ENCODE results near the gene ISYNA1. TPM values are rescaled to one million over a fixed set of nuclear protein-coding genes. Genes with fewer than 3 reads are reported as not detected.

Gene ISYNA1
- total and polyA plus RNA-seq, 2 of the 8 experiments (the other 6 are each of a cell fraction or from before 2014, with no cell fraction given) = 207 to 264 TPM

GRCh38 chr19:18418483-18419194, 19.3 kb downstream of the ISYNA1 start:
- Histone ChIP-seq H3K23ac (ENCODE audit: insufficient read length) (no peak overlapping the region), H2BK120ac (replicated peaks; ENCODE audit: low read depth, low read length) (peak overlapping the region; percentile 69), H3K36me3 (ENCODE audit: control insufficient read depth in 2 of 4, insufficient read depth in 4 of 4, low read length in 3 of 4) (no peaks in the 10 kb centered on the region), H3K9me3 (ENCODE audit: insufficient read depth in 2 of 2, low read depth in 1 of 2, low read length in 1 of 2) (no peaks in the 10 kb centered on the region), H3K79me1 (ENCODE audit: low read depth, low read length) (no peaks in the 10 kb centered on the region), H2AFZ (ENCODE audit: low read length) (no peak overlapping the region), H2BK15ac (ENCODE audit: low read length) (peak overlapping the region; percentile 99), H2BK5ac (ENCODE audit: low read depth, low read length) (peak overlapping the region; percentile 75; the same call in 1 of the 2 replicates), H4K5ac (ENCODE audit: insufficient read length, low read depth, low read length) (no peak overlapping the region), H3K56ac (replicated peaks; ENCODE audit: insufficient read length, low read depth, low read length) (no peak overlapping the region), H2BK20ac (ENCODE audit: low read length) (peak overlapping the region; percentile 66; the same call in 1 of the 2 replicates), H2BK12ac (ENCODE audit: low read depth, low read length) (peak overlapping the region; percentile 99; the same call in 1 of the 2 replicates), H2AK5ac (ENCODE audit: low read depth, low read length) (peak overlapping the region; percentile 89; the same call in 1 of the 2 replicates), H4K91ac (replicated peaks; ENCODE audit: insufficient read length, low read length) (peak overlapping the region; percentile 99), H3K23me2 (ENCODE audit: low read depth, low read length) (peaks cover 19% of the 10 kb centered on the region; the same call in 1 of the 2 replicates), H3K4ac (replicated peaks; ENCODE audit: insufficient read length, low read depth, low read length) (peak overlapping the region; percentile 59), H3K4me3 (ENCODE audit: extremely low read depth in 1 of 4, insufficient read depth in 2 of 4, low read depth in 3 of 4, low read length in 4 of 4) (peak overlapping the region; percentile 15 to 61 (median 38); a peak in 7 of 8 replicates), H3K27me3 (replicated peaks in 1 of 4; ENCODE audit: control insufficient read depth in 3 of 4, extremely low read depth in 1 of 4, insufficient read depth in 3 of 4, low read length in 3 of 4) (peaks cover 5 to 29% (median 23%) of the 10 kb centered on the region in 4 experiments), H3K18ac (ENCODE audit: extremely low read depth, low read length) (peak overlapping the region; percentile 71), H3K9ac (replicated peaks in 1 of 4; ENCODE audit: extremely low read depth in 1 of 4, low read depth in 3 of 4, low read length in 3 of 4) (no peak overlapping the region), H4K8ac (ENCODE audit: extremely low read depth, insufficient read depth, low read length) (peak overlapping the region; percentile 45; the same call in 1 of the 2 replicates), H3K14ac (ENCODE audit: insufficient read length) (no peak overlapping the region), H3K4me1 (replicated peaks in 1 of 4; ENCODE audit: control insufficient read depth in 3 of 4, insufficient read depth in 4 of 4, low read length in 3 of 4) (peaks cover 0 to 33% (median 23%) of the 10 kb centered on the region in 4 experiments; a peak in 6 of 7 replicates), H4K20me1 (replicated peaks in 1 of 2; ENCODE audit: control insufficient read depth in 1 of 2, insufficient read depth in 2 of 2, low read length in 2 of 2) (peaks cover 4 to 7% of the 10 kb centered on the region in 2 experiments), H3K79me2 (ENCODE audit: control insufficient read depth in 1 of 2, insufficient read depth in 2 of 2, low read length in 2 of 2) (peaks cover 0 to 4% of the 10 kb centered on the region in 2 experiments; a peak in 1 of 4 replicates), H3K27ac (ENCODE audit: low read depth, low read length) (no peak overlapping the region), H3K4me2 (ENCODE audit: insufficient read depth in 1 of 2, low read depth in 2 of 2, low read length in 2 of 2) (peak overlapping the region; percentile 72 to 88)
- DNase-seq (ENCODE audit: low read depth in 1 of 2, low spot score in 2 of 2) (no peak), FAIRE-seq (no peak)
- ChIA-PET POLR2A (ENCODE audit: partially characterized antibody) (interaction anchor here (0.8 to 6.8 kb wide), 14 partner anchors 10 to 138 kb away, joined by 3 to 72 read pairs (median 4); partner anchors contain the start of genes JUND and PGPEP1), CTCF (ENCODE audit: partially characterized antibody) (interaction anchor here (1.1 to 11.0 kb wide), 18 partner anchors 9 to 521 kb away, joined by 3 to 177 read pairs (median 4); partner anchors contain the start of gene GDF15)
- TF ChIP-seq CEBPB (IDR thresholded peaks at IDR 0.05; ENCODE audit: low read depth, low read length) = no peak
- peak; percentile 56 for TF ChIP-seq EZH2 (IDR thresholded peaks at IDR 0.05; ENCODE audit: low read depth, low read length, severe bottlenecking)
- TF ChIP-seq ZNF274 (IDR thresholded peaks at IDR 0.05; ENCODE audit: borderline replicate concordance, extremely low read depth, low read length) = no peak
- peak; percentile 68 for TF ChIP-seq KDM4A (IDR thresholded peaks at IDR 0.05; ENCODE audit: low read depth, low read length, severe bottlenecking)
- peak; percentile 29; the same call in 1 of the 2 replicates for TF ChIP-seq BACH1 (IDR thresholded peaks at IDR 0.05; ENCODE audit: low read length)
- TF ChIP-seq SUZ12 (IDR thresholded peaks at IDR 0.05; ENCODE audit: low read length) = peak; percentile 62; the same call in 1 of the 2 replicates
- no peak for TF ChIP-seq SIN3A (conservative IDR thresholded peaks at IDR 0.05 in 1 of 2, IDR thresholded peaks at IDR 0.05 in 1 of 2; ENCODE audit: low read depth in 1 of 2, low read length in 2 of 2)
- no peak for TF ChIP-seq CBX5 (IDR thresholded peaks at IDR 0.05; ENCODE audit: low read depth, low read length)
- TF ChIP-seq CHD1 (IDR thresholded peaks at IDR 0.05; ENCODE audit: low read depth, low read length) = no peak
- TF ChIP-seq JUN (IDR thresholded peaks at IDR 0.05; ENCODE audit: low read depth, low read length) = no peak
- WGBS, 2 experiments (ENCODE audit: extremely low coverage in 1 of 2, insufficient coverage in 1 of 2, insufficient read length in 1 of 2, insufficient replicate concordance in 2 of 2, low coverage in 1 of 2, low lambda C conversion rate in 2 of 2, missing lambda C conversion rate in 1 of 2) = 31% methylated on average over 39 of the region's 39 CpGs; no CpG with 5 or more reads in 1 of the 2 experiments
